Measurements from ENCODE around the gene NTF3. TPM values are rescaled to one million over a fixed set of nuclear protein-coding genes. Genes with fewer than 3 reads are reported as not detected.

NTF3 gene
- total RNA-seq, 1 experiment from 2014 or later: not detected

DNA sequence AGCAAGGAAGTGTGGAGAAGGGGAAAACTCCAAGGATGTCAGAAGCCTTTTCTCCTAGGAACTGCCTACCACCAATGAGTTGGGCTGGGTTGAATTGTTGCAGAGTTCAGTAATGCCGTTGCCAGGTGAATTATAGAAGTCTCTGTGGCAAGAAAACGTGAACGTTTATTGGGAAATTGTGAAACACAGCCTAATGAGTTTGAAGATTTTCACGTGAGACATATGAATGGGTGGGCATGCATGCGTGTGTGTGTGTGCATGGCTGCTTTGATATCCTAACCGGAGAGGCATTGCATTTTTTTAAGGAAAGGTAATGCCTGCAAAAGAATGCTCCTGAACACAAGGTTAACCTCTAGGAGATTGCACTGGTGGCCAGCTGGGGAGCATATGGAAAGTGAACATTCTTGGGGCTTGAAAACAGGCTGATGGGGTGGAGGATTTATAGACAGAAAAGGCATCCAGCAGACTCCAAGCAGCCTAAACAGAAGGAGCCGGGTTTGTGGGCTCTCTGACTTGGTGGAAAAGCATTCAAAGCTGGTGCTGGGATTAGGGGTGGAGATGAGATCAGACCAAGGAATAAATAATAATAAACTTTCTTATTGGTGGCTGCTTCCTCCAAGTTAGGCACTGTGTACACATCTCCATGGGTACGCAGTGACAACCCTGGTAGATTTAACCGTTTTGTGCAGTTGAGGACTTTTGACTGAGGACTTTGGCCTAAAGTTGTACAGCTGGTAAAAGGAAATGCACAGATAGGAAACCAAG is 67.8 kb downstream of the NTF3 start:
- H3K4me1 ChIP-seq (ENCODE audit: control insufficient read depth, insufficient read depth, low read length): no peaks in the 10 kb centered on the region
- no peaks in the 10 kb centered on the region for H3K36me3 ChIP-seq (ENCODE audit: control insufficient read depth, insufficient read depth, low read length)
- no peak overlapping the region for H3K4me3 ChIP-seq (ENCODE audit: low read depth in 2 of 2, low read length in 2 of 2)
- H3K9me3 ChIP-seq (ENCODE audit: control insufficient read depth, insufficient read depth, low read depth, low read length): no peaks in the 10 kb centered on the region
- intact Hi-C loops (cut with micrococcal nuclease; ENCODE audit: unreplicated experiment) (no loop called here), in situ Hi-C loops (cut with HindIII; ENCODE audit: low pct_unique_long_range_greater_than_20kb, low sequenced_read_pairs) (no loop called here)
- ChIA-PET POLR2A (no interaction called here), CTCF (no interaction called here)
- ATAC-seq (no peak), DNase-seq (ENCODE audit: low read depth, low spot score) (no peak)
- no peaks in the 10 kb centered on the region; the same call in 1 of the 2 replicates for H3K27me3 ChIP-seq (ENCODE audit: control insufficient read depth, insufficient read depth, low read length)
- TF ChIP-seq CTCF (IDR thresholded peaks at IDR 0.05): no peak
- TF ChIP-seq SIN3A (IDR thresholded peaks at IDR 0.05; ENCODE audit: borderline replicate concordance, insufficient read depth, low read depth, low read length): no peak
- TF ChIP-seq TCF7L2 (IDR thresholded peaks at IDR 0.05; ENCODE audit: low read depth, low read length): no peak
- TF ChIP-seq POLR2AphosphoS5 (IDR thresholded peaks at IDR 0.05; ENCODE audit: low read depth, low read length): no peak
- TF ChIP-seq REST (IDR thresholded peaks at IDR 0.05; ENCODE audit: insufficient read depth in 1 of 2, low read depth in 2 of 2, low read length in 1 of 2): no peak
- no peak overlapping the region for H3K27ac ChIP-seq (ENCODE audit: low read length)
- no TSS peak for BruUV-seq (replicated peaks)

GRCh38 chr12:5500331-5500659 is 68.4 kb downstream of the NTF3 start:
- BruUV-seq (replicated peaks): no TSS peak
- POLR2A ChIA-PET: no interaction called here
- DNase-seq (ENCODE audit: low read depth, low spot score) (no peak), ATAC-seq (no peak)
- H3K9me3 ChIP-seq (ENCODE audit: control insufficient read depth, insufficient read depth, low read depth, low read length): no peaks in the 10 kb centered on the region
- intact Hi-C loops (cut with micrococcal nuclease; ENCODE audit: unreplicated experiment): no loop called here
- in situ Hi-C loops (cut with HindIII; ENCODE audit: low pct_unique_long_range_greater_than_20kb, low sequenced_read_pairs): no loop called here
- no peaks in the 10 kb centered on the region for H3K36me3 ChIP-seq (ENCODE audit: control insufficient read depth, insufficient read depth, low read length)
- no peaks in the 10 kb centered on the region; the same call in 1 of the 2 replicates for H3K27me3 ChIP-seq (ENCODE audit: control insufficient read depth, insufficient read depth, low read length)
- no peak overlapping the region for H3K27ac ChIP-seq (ENCODE audit: low read length)
- CTCF ChIA-PET: no interaction called here
- no peak overlapping the region for H3K4me3 ChIP-seq (ENCODE audit: low read depth in 2 of 2, low read length in 2 of 2)
- TF ChIP-seq CTCF (IDR thresholded peaks at IDR 0.05) (no peak), REST (IDR thresholded peaks at IDR 0.05; ENCODE audit: insufficient read depth in 1 of 2, low read depth in 2 of 2, low read length in 1 of 2) (no peak), POLR2AphosphoS5 (IDR thresholded peaks at IDR 0.05; ENCODE audit: low read depth, low read length) (no peak), TCF7L2 (IDR thresholded peaks at IDR 0.05; ENCODE audit: low read depth, low read length) (no peak), SIN3A (IDR thresholded peaks at IDR 0.05; ENCODE audit: borderline replicate concordance, insufficient read depth, low read depth, low read length) (no peak)
- no peaks in the 10 kb centered on the region for H3K4me1 ChIP-seq (ENCODE audit: control insufficient read depth, insufficient read depth, low read length)

Measured in Panc1 (cell line).